GM11168 (cell line): ENCODE results near the gene FHIT.

Source experiments
- in situ Hi-C: fragments of 300-500 bp; cut with MboI; formaldehyde crosslinking; loops from one replicate; pipeline ENCODE4 v1.12.0; 2022; ENCODE audit warnings: low sequenced_read_pairs; ENCODE audit not compliant: unreplicated experiment

FHIT gene

DNA sequence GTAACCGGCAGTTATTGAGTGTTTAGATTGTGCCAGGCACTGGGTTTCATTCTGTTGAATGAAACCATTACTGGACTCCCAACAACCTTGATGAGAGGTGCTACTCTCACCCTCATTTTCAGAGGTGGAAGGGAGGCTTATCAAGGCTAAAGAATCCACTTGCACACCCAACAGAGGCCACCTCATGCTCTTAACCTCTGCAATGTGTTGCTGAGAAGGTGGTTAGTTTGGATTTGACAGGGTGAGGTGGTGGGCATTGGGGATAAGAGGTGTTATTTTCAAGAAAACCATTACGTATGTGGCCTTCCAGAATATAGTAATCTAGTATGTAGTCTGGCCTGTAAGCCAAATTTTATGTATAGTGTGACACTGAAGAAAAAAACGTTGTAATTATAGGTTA lies 73.1 kb downstream of the FHIT start:
- in situ Hi-C loops, result no loop called here

DNA sequence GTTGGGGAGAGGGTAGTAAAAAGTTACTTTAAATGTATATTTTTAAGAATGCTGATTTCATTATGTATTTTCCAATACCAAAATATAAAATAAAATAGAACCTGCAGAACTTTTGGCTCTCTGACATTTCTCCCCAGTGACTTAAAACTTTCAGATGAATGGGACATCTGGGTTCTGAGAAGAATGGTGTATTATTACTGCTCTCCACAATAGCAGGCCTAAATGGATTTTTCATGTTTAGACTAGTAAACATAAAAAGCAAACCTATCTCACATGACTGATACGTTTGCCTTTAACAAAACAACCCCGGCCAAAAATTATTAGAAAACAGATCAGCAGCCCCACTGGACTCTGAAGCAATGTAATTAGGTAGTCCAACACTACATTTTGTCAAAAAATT lies 73.8 kb downstream of the FHIT start:
- in situ Hi-C loops, result no loop called here

DNA sequence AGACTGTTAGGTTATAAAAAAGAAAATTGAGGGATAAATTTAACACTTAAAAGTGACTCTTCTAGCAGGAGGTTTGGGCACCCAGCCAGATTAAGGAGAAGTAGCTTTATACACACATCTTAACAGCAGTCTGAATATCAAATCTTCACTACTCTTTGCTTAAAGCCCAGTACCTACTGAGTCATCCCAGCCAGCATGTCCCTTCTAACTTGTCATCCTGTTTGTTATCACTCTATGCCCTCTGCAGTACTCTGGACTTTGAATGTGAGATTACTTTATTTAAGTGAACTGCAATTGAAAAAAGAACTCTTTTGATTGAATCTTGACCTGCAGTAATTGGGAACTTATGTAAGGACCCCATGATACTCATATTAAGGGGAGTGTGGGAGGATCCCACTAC lies 77.6 kb downstream of the FHIT start:
- in situ Hi-C loops, result no loop called here

DNA sequence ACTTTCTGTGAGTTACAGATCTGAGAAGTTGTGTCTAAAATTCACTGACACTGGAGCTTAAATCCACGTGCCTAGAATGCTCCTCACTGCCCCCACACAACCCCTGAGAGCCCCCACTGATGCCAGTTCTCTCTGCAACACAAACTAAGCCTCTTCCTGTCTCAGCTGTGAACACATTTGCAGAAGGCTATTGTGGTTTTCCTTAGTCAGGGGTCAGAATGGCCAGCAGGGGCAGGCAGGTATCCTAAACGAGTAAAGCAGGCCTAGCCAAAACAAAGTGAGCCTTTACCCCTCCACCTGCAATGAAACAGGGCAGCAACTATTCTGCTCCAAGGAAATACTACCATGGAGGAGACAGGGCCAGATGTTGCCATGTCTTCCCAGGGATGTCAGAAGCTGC lies 78.6 kb downstream of the FHIT start:
- in situ Hi-C loops, result no loop called here

DNA sequence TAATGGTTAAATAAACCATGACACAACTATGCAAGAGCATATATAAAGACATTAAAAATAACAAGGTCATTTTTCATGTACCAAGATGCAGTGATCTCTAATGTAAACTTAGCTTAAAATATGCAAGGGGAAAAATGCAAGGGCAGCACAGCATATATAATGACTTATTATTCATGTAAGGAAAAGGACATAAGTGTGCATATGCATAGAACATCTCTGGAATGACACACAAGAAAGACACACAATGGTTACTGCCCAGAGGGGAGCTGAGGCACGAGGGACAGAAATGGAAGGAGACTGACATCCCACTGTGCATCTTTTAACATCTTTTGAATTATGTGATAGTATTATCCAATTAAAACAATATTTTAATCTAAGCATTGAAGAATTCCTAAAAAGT lies 79.0 kb downstream of the FHIT start:
- in situ Hi-C loops, result no loop called here

DNA sequence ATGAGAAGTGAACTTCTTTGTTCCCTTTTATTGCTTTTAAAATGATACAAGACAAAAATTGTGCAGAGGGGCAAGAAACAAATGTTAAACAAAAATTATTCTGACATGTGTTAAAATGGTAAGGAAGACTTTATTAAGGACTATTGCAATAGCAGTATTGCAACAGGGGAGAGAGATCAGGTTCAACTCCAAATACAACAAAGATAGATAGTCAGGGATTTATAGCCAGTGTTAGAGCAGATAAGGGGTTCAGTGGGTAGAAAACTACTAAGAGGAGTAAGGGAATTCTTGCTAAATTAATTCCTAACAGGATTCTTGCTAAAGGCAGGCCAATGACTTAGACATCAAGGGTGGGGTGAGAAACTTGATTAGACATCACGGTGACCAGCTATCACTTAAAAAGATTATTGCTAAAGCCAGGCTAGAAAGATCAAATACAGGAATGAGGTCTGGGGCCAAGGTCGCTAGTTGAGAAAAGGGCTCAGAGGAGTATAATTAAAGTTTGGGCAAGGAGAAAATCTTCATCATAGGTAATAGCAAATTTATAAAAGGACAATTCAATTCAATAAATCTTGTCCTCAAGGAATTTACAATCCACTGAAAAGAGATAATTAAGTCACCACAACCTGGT lies 81.5 kb downstream of the FHIT start:
- in situ Hi-C loops, result no loop called here

DNA sequence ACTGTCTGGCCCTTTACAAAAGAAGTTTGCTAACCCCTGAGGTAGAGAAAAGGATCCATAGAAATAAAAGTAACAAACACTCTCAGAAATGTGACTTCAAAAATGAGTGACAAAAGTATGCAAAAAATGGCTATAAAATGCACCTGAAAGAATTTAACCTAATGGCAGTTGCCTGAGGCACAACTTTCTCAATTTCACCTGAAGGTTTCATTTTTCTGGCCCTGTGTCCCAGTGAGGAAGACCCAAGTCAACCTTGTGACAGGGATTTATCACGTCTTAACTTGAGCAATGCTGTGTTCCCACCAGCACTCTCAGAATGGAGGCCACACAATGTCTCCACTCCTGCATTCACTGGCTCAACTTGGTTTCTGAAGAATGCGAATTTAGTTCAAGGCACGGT lies 83.0 kb downstream of the FHIT start:
- in situ Hi-C loops, result no loop called here

DNA sequence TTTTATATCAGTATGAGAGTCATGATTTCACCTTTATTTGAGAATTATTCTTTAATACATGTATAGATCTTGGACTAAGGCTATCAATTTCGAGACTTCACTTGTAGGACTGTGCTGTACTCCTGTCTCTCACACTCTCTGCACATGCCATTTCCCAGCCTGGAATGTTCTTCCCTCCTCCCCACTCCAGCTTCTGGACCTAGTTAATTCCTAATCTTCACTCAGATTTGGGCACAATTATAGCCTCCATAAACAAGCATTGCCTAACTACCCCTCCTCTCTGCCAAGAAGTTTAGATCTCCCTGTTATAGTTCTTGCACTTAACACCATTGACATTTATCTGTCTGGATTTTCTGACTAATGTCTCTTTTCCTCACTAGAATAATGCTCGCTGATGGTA lies 88.3 kb downstream of the FHIT start:
- in situ Hi-C loops, result no loop called here

DNA sequence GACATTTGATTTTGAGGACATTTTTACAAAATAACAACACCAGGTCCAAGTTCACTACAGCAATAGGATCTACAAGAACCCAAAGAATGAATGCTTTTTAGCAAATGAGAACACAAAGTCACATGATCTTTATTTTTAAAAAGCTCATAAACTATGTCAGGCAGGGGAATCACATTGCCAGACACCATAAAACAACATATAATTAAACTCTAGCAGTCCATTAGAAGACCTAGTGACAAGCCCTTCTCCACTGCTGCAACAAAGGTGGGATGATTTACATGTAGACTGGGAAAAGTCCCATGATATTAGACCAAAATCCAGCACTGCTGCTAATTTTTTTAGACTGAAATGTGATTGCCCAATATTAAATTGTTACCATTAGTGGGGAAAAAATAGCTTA lies 92.6 kb downstream of the FHIT start:
- in situ Hi-C loops, result no loop called here

DNA sequence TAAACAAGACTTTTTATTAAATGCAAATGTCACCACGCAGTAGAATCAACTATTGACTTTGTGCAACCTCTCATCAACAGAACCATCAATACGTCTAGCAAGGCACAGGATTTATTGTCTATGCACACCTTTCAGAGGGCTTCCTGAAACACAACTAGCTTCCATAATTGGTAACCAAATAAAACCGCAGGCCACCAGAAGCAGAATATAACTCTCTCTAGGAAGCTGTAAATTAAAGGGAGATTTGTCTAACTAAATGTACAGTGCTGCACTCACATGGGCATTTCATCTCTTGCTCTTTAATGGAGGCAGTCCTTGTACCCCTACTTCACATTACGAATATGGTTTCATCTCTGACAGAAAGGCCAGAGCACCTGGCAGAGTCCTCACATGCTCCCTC lies 93.0 kb downstream of the FHIT start:
- in situ Hi-C loops, result no loop called here

DNA sequence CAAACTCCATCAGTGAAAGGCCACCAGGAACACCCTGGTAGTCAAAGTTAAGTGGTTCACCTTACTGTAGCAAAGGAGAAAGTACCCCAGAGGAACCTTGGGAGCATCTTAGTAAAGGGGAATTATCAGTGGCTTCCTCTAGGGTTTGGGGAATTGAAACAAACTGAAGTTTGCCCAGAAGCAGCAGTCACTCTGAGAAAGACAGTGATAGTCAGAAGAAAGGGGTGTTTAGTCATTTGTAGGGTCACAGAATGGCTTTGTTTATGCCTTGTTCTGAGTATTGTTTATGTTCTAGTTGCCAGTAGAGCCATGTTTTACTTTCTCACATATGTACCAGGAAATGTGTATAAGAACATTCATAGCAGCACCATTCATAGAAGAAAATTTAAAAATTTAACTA lies 93.8 kb downstream of the FHIT start:
- in situ Hi-C loops, result no loop called here

DNA sequence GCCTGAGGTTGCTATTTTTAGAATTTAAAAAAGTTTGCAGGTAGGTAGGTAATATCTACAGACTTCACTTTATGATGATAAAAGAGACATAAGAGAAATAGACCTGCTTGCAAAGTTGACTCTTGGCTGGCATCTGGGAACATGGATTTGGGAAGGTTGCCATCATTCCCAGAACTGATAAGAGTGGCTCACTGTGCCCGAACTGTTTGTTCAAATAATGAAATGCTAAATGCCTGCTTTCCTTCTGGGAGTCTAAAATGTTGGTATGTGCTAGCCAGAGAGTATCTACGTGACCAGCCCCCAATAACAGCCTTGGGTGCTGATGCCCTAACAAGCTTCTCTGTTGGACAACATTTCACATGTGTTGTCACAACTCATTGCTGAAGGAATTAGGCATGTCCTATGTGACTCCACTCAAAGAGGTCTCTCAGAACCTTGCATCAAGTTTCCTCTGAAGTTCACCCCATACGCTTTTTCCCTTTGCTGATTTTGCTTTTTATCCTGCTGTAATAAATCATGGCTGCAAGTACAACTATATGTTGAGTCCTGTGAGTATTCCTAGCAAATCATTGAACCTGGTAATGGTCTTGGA lies 95.5 kb downstream of the FHIT start:
- in situ Hi-C loops, result no loop called here

DNA sequence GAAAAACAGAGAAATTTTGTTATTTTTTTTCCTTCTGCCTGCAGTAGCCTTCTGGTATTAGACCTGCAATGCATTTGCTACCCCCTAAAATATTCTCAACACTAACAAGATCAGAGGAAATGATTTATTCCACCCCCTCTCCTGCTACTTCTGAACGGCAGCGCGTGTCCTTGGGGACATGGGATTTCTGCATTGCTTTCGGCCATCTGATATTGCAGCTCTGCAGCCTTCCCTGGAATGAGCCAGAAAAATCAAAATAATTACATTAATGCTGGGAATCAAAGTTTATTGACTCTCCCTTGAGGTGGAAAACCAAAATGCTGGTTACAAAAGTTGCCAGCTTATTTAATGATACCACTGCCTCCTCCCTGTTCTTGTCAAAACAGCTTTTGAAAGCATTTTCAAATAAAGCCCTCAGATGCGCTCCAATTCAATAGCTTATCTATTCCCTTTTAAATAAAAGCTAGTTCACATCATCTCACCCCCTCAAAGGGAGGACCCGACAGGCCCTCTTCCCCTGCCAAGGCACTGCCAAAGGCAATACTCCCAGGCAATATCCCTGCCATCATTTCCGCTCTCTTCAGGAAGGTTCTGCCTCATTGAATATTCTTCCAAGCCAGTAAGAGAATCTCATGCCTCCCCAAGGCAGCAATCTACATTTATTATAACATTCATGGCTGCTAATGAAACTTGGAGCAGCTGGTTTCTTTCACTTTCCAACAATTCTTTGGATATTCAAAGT lies 96.6 kb downstream of the FHIT start:
- in situ Hi-C loops, result no loop called here

DNA sequence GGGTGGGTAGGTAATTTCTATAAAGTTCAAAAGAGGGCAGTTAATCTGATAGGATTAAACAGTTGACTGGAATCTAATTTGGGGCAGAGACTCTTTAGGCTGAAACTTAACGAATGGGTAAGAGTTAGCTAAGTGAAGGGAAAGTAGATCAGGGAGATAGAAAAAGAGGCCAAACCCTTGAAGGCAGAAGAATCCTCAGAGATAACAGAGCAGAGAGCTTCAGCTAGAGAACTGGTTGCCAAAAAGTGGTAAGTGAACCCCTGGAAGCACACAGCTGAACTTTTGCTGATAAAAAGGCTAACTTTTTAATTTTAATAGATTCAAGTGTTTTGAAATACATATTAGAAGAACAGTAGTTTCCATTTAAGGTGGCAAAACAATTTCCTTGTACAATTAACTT lies 99.2 kb downstream of the FHIT start:
- in situ Hi-C loops, result no loop called here

DNA sequence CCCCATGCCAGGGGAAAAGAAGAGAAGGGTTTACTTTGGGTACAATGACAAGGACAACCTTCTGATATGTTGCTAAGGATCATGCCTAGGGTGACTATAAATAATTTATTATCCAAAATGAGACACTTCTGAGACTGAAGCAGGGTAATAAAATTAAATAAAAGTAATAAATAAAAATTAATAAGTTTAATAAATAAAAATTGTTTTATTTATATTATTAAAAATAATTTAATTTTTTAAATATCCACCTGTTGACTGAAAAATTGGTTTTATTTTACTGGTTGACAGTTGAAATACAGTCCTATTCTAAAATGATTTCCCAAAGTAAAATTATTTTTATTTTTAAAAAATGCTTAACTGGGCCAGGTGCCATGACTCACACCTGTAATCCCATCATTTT lies 102.0 kb downstream of the FHIT start:
- in situ Hi-C loops, result no loop called here

DNA sequence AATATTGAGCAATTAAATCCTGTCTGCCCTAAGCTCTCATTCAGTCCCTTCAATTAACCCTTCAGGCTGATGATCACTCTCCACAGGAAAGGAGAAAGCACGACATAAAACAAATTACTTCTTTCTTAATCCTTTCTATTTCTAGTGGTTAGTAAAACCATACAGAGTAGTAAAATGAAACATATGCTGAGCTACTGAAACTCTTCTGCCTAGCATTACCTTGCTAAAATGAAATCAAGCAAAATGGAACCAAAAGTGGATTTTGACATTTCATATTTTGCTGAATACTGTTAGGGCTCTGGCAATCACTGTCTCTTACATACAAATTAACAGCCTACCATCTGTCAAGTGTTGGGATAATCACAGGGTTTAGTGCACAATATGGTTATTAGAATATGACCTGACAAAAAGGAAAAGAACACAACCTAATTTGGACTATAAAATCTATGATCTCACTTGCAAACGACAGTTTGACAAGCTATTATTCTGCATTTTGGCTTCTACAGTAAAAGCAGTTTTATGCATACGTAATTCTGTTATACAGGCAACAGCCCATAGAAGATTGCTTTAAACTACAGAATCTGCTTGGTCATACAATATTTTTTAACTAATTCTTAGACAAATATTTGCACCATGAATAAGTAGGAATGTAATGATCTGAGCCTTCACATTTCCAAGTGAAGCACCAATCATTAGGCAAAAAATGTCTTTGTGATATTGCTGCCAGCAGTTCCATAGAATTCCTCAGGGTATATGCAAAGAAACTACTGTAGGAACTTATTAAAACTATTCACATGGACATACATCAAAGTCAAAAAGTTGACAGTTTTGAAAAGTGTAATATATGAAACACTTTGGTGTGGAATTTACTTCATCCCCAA lies 105.0 kb downstream of the FHIT start:
- in situ Hi-C loops, result no loop called here

DNA sequence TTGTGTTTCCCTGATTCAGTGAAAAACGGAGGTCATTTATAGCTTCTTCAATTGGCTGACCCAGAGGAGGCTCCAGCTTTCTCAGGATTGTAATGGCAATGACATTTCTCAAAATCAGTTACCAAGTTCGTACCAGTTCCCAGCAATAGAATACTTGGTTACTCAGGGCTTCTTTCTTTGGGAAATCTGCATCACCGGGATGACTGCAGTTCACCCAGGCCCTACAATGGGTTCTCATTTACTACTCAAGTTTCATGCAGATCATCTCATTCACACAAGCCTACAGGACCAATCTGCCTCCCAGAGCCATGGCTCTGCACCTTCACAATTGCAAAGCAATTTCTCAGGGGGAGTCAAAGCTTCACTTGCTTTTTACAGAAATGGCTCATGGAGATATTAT lies 109.6 kb downstream of the FHIT start:
- in situ Hi-C loops, result no loop called here

DNA sequence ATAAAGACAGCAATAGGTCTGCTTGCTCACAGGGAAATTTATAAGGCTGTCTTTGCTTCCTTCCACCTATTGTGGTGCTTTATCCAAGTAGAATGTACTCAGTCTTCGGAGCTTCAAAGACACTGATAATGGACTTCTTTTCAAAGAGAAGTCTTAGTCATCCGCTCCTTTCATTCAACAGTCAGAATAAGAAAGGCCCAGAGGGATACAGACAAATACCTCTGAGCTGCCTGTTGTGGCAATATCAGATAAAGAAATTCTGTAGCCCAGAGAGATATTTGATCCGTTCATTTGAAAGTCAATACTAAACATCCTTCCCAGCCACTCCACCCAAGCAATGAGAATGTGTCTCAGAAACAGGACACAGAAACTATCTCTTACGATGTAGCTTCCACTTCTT lies 110.0 kb downstream of the FHIT start:
- in situ Hi-C loops, result no loop called here

DNA sequence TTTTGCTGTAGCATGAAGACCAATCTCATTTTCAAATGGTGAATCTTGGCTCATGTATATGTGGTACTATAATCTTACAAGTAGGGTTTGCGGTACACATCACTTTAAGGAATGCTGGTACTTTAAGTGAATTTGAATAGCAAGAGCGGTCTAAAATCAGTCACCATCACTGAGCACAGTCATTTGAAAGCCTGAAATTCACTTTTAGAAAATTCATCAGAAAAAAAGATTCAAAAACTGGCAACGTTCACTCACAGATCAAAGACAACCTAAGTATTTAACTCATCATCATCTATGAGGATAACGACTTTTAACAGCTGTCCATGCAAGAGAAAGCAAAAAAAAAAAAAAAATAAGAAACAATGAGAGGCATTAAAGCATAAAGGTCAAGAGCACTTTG lies 111.6 kb downstream of the FHIT start:
- in situ Hi-C loops, result no loop called here

DNA sequence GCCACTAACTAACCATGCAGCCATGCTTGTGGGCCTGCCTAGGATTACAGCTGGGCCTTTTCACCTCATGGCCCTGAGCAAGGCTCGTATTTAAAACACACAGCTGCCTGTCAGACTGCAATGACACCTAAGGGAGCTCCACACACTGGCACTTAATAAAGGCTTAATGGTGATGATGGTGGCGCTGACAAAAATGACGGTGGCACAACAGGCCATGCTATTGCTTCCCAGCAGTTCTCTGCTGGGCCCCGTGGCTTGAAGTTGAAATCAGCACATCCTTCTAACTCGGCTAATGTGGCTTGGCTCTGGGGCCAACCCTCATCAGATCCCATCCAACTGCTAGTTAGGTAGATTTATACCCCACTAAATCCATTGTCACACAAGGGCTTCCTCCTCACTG lies 112.9 kb downstream of the FHIT start:
- in situ Hi-C loops, result no loop called here

DNA sequence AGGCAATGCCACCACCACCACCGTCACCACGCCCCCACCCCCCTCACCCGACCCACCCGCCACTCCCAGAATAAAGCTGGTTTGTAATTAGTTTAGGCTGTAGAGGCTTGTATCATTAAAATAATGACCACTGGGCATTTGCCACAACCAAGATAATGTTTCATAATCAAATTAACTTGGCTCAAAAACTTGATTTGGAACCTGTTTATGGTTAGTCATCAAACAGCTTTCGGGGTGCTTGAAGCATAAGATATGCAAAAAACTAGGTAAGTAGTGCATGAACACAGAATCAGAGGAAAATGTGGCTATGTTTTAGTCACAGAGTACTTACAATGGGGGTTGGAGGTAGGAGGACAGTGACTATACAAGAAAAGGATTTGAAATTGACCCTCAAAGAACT lies 115.1 kb downstream of the FHIT start:
- in situ Hi-C loops, result no loop called here
